Measurements from ENCODE around the gene TRRAP.

TRRAP gene

GRCh38 chr7:99008921-99009530, 130.7 kb downstream of the TRRAP start:
- in situ Hi-C loops (cut with MboI; ENCODE audit: low sequenced_read_pairs, unreplicated experiment) = no loop called here
- DNase-seq (ENCODE audit: low spot score) = no peak
- no peak for TF ChIP-seq CTCF (IDR thresholded peaks at IDR 0.05; ENCODE audit: borderline replicate concordance, control extremely low read depth, extremely low read depth, insufficient read depth, missing control alignments)

- in situ Hi-C loops (cut with MboI; ENCODE audit: low sequenced_read_pairs, unreplicated experiment) = no loop called here
- TF ChIP-seq CTCF (IDR thresholded peaks at IDR 0.05; ENCODE audit: borderline replicate concordance, control extremely low read depth, extremely low read depth, insufficient read depth, missing control alignments) = no peak
- DNase-seq (ENCODE audit: low spot score) = no peak
These were observed 131.9 kb downstream of the TRRAP start for GRCh38 chr7:99010281-99010680.

GRCh38 chr7:99011341-99011705, 133.0 kb downstream of the TRRAP start:
- DNase-seq (ENCODE audit: low spot score) = no peak
- TF ChIP-seq CTCF (IDR thresholded peaks at IDR 0.05; ENCODE audit: borderline replicate concordance, control extremely low read depth, extremely low read depth, insufficient read depth, missing control alignments) = no peak
- in situ Hi-C loops (cut with MboI; ENCODE audit: low sequenced_read_pairs, unreplicated experiment) = no loop called here

- in situ Hi-C loops (cut with MboI; ENCODE audit: low sequenced_read_pairs, unreplicated experiment) = no loop called here
- no peak for TF ChIP-seq CTCF (IDR thresholded peaks at IDR 0.05; ENCODE audit: borderline replicate concordance, control extremely low read depth, extremely low read depth, insufficient read depth, missing control alignments)
- DNase-seq (ENCODE audit: low spot score) = no peak
These were observed 133.5 kb downstream of the TRRAP start for GRCh38 chr7:99011706-99012404.

GRCh38 chr7:99012722-99013121, 134.4 kb downstream of the TRRAP start:
- no peak for TF ChIP-seq CTCF (IDR thresholded peaks at IDR 0.05; ENCODE audit: borderline replicate concordance, control extremely low read depth, extremely low read depth, insufficient read depth, missing control alignments)
- in situ Hi-C loops (cut with MboI; ENCODE audit: low sequenced_read_pairs, unreplicated experiment) = no loop called here
- DNase-seq (ENCODE audit: low spot score) = no peak

- TF ChIP-seq CTCF (IDR thresholded peaks at IDR 0.05; ENCODE audit: borderline replicate concordance, control extremely low read depth, extremely low read depth, insufficient read depth, missing control alignments) = no peak
- in situ Hi-C loops (cut with MboI; ENCODE audit: low sequenced_read_pairs, unreplicated experiment) = no loop called here
- DNase-seq (ENCODE audit: low spot score) = no peak
These were observed 135.2 kb downstream of the TRRAP start for GRCh38 chr7:99013266-99014112.
